HG02798 (cell line): ENCODE results near the gene MYCBPAP.

Experiments used
- ATAC-seq: cut with Tn5 transposase; IDR thresholded peaks from one replicate; pipeline ENCODE4 v1.9.1; 2021; ENCODE audit warnings: mild to moderate bottlenecking; ENCODE audit not compliant: unreplicated experiment, poor library complexity

Gene MYCBPAP

GRCh38 chr17:50507871-50508572 is at the start of gene MYCBPAP:
Gene MYCBPAP, plus strand, starts transcription at chr17:50508439. Its CDS starts 236 bp downstream, at chr17:50508675.
- peak; percentile 38 for ATAC-seq

- no peak for ATAC-seq
Observed at GRCh38 chr17:50458701-50459676, 49.2 kb upstream of the MYCBPAP start.

GRCh38 chr17:50459756-50460155 is 48.5 kb upstream of the MYCBPAP start:
- no peak for ATAC-seq

GRCh38 chr17:50460831-50461526 is 47.3 kb upstream of the MYCBPAP start:
- ATAC-seq: no peak

GRCh38 chr17:50461550-50462132 is 46.6 kb upstream of the MYCBPAP start:
- no peak for ATAC-seq

- ATAC-seq: no peak
Observed at GRCh38 chr17:50462446-50462845, 45.8 kb upstream of the MYCBPAP start.

GRCh38 chr17:50464121-50464520 is 44.1 kb upstream of the MYCBPAP start:
- no peak for ATAC-seq

- no peak for ATAC-seq
Observed at GRCh38 chr17:50464736-50465135, 43.5 kb upstream of the MYCBPAP start.

- no peak for ATAC-seq
Observed at GRCh38 chr17:50465171-50465570, 43.1 kb upstream of the MYCBPAP start.

- ATAC-seq: no peak
Observed at GRCh38 chr17:50465635-50466034, 42.6 kb upstream of the MYCBPAP start.

GRCh38 chr17:50466371-50467113 is 41.7 kb upstream of the MYCBPAP start:
- no peak for ATAC-seq

GRCh38 chr17:50467114-50467854 is 41.0 kb upstream of the MYCBPAP start:
- no peak for ATAC-seq

GRCh38 chr17:50467855-50468303 is 40.4 kb upstream of the MYCBPAP start:
- no peak for ATAC-seq

GRCh38 chr17:50468304-50469207 is 39.7 kb upstream of the MYCBPAP start, which contains the start of gene CHAD:
Gene CHAD, minus strand, starts transcription at chr17:50468880. Its CDS starts 67 bp downstream, at chr17:50468813.
- ATAC-seq: no peak

- no peak for ATAC-seq
Observed at GRCh38 chr17:50469208-50469605, 39.0 kb upstream of the MYCBPAP start.

- ATAC-seq: no peak
Observed at GRCh38 chr17:50469671-50470305, 38.5 kb upstream of the MYCBPAP start.

- ATAC-seq: no peak
Observed at GRCh38 chr17:50470426-50470825, 37.8 kb upstream of the MYCBPAP start.
